Dermis microvascular lymphatic vessel endothelial cell (primary cell): ENCODE results near the gene CADM2. TPM values are rescaled to one million over a fixed set of nuclear protein-coding genes. Genes with fewer than 3 reads are reported as not detected.

Source experiments
- DNase-seq, 2 donors: peaks; one replicate each; pipeline versions ENCODE4 v3.0.0 to v3.0.0-alpha.2; 2010; ENCODE audit warnings: low read depth in 2 of 2
- total RNA-seq: library from RNA; depleted of rRNA; stranded (reverse); fragments of >200 nt; gene quantifications from 2 replicates; pipeline ENCODE4 v1.2.1, GENCODE V29; 2014

CADM2 gene
- total RNA-seq, 1 donor from 2014 or later: not detected

- DNase-seq: no peak
Measured at GRCh38 chr3:84984429-84984828, 25.6 kb downstream of the CADM2 start.

DNA sequence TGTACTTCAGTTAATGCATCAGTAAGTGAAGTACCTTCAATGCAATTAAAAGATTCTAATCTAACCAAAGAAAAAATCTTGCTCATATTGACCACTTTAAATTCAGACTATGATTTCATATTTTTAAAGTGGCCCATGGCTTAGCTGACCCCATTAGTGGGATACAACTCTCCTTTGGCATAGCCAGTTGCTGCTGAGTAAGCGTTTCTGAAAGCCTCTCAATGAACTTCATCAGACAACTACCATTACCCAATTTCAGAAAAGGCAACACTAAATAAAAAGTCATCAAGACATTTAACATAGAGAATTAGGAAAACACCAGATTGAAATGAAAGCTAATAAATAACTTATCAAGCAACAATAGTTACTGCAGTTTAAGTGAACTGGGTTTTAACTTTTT is 27.0 kb downstream of the CADM2 start:
- no peak for DNase-seq

DNA sequence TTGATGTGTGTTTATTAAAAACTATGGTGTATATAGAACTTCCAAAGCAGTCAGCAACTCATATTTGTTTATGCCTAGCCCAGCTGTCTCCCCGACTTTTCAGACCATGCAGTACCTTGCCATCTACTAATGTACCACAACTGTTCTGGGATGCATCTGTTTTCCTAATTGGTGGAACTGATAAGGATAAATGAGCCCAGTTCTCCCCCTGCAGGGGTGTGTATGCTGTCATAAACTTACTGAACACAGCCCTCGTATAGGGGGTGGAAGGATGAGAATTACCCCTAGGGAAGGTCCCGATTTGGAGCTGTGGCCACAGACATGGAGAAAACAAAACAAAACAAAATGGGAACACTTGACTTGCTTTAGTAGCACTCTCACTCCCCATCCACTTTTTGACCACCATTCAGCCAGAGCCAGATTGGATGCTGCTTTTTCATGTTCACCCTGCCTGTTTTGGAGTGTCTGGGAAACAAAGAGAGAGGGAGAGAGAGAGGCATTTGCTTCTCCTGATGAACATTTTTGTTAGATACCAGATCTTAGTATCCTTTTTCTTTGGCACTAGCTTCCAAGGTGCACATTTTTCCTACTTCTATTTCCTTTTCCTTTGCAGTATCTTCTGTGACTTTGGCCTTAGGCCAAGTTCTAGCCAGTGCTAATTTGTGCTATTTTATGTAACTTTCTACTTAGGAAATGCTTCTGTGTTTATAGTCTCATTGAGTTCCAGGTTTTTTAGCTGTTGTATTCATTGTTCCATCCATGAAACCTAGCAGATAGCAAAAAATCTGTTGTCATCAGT is 29.1 kb downstream of the CADM2 start:
- DNase-seq: no peak

GRCh38 chr3:84989102-84989501 is 30.3 kb downstream of the CADM2 start:
- DNase-seq: no peak

DNA sequence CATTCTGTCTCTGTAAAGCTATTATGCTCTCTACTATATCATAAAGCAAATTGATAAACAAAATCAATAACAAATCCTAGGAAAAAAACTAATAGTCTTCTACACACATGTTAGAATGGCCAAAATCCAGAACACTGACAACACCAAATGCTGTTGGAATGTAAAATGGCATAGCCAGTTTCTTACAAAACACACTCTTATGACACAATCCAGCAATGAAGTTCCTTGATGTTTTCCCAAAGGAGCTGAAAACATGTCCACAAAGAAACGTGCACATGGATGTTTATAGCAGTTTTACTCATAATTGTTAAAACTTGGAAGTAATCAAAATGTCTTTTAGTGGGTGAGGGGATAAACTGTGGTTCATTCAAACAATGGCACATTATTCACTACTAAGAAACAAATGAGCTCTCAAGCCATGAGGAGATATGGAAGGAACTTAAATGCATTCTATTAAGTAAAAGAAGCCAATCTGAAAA is 32.7 kb downstream of the CADM2 start:
- DNase-seq: no peak

DNA sequence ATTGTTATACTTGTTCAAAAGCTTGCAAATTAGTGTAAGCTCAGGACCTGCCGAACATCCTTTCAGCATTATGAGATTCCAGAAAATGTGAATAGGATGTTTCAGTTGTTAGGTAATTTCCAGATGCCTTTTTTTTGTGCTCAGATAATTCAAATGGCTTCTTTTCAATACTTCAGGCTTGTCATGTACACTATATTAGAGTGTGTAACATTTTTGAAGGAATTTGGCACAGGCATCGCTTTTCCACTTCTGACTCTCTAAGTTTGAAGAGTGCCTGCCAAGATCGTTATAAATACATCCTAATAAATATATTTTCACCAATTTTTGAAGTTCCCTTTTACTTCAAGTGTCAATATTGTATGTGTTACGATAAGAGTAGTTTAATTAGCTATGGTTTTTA is 35.2 kb downstream of the CADM2 start:
- DNase-seq: no peak

GRCh38 chr3:84998545-84998944 is 39.8 kb downstream of the CADM2 start:
- no peak for DNase-seq

DNA sequence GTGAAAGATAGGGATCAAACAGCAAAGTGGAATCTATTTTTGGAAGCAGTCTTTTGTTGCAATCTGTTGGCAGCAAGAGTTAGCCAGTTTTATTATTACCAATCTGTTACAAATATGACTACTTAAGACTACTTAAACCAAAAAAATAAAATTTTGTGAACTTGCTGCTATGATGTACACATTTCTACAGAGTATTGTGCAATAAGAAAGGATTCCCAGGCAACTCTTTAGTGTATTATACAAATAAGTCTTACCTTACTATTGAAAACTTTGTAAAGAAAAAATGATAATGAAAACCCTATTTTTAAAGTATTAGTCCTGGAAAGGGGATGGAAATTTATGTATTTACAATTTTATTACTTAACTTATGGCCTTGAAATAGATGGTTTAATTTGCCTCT is 44.7 kb downstream of the CADM2 start:
- DNase-seq: no peak

- DNase-seq: no peak
Measured at GRCh38 chr3:85004147-85004546, 45.4 kb downstream of the CADM2 start.

GRCh38 chr3:85005946-85006345 is 47.2 kb downstream of the CADM2 start:
- DNase-seq: no peak

DNA sequence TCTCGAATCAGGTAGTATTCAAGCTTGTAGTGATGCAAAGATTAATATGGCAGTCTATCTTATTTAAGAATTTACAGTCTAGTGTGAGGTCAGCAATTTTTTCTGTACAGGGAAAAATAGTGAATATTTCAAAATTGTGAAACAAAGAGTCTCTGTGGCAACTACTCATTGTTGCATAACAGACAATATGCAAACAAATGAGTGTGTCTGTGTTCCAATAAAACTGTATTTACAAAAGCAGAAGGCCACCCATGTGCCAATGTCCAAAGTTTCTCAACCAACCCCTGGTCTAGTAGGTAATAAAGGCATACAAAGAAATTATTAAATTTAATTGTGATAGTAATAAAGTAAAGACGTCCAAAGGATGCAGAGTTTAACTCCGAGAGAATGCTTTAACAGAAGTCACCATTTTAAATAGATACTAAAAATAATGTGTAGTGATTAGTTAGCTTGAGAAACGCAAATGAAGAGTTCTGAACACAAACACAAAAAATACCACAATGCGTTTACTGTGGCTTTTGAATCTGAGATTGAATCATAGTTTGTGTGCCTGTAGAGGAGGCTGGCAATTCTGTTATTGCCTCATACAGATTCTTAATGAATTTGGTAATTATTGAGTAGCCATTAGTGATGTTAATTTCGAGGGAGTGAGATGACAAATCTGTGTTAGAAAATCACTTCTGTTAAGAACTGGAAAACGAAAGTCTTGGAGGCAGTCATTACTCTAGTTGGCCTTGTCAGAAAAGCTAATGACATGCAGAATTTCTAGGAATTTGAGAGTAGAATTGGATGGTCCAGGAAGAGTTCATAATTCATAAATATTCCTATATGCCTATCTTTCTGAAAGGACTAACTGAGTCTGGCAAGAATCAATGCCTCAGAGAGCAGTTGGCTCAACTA is 48.7 kb downstream of the CADM2 start:
- DNase-seq: no peak

GRCh38 chr3:85020828-85021227 is 62.0 kb downstream of the CADM2 start:
- DNase-seq: no peak

DNA sequence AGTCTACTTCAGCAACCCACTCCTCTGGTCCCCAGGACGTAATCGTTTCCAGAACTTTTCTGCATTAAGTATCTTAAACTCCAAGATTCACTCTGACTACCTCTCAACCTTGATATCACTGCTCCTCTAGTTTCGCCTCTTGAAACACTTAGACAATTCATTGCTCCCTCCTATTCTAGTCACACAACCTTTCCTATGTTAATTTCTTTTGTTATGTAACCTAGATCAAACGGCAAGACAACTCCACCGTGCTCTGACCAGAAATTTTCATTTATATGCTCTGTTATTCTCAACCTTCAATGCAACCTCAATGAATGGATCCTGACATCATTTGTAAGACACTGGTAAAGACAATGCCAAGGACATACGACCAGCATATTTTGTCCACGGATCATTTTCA is 71.3 kb downstream of the CADM2 start:
- no peak for DNase-seq

DNA sequence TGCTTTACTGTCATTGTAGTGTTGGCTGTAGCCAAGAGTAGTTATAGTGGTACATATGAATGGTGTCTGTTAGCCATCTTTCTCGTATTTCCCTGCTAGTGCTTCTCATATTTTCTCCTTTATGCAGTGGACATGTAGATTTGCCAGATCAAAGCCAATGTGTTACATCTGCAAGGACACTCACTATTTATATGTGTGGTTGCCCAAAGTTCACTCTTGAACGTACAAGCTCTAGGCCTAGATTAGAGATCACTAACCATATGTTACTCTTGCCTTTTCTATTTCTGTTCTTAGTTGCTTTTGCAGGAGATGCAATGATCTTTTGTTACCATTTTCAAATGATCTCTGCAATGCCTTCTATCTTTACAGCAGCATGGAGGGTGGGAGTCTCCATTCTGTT is 78.4 kb downstream of the CADM2 start:
- DNase-seq: no peak

DNA sequence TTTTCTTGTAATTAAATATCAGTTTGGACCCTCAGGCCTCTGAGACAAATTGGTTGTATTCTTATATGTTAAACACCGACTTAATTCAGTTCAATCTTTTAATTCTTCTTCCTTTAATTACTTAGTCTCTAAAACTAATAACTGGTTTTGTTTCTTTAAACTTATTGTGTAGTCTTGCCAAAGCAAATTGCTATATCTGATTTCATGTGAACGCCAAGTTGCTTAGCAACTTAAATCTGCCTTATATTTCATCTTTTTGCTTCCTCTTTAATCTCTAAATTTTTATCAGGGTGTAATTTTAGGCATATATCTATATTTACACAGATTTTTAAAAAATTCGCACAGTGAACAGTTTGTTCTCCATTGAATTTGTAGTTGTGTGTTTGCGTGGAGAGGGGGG is 82.2 kb downstream of the CADM2 start:
- DNase-seq: no peak

- DNase-seq: no peak
Measured at GRCh38 chr3:85041562-85042055, 82.8 kb downstream of the CADM2 start.

- DNase-seq: no peak
Measured at GRCh38 chr3:85050821-85051220, 92.0 kb downstream of the CADM2 start.

- no peak for DNase-seq
Measured at GRCh38 chr3:85051786-85052185, 93.0 kb downstream of the CADM2 start.

DNA sequence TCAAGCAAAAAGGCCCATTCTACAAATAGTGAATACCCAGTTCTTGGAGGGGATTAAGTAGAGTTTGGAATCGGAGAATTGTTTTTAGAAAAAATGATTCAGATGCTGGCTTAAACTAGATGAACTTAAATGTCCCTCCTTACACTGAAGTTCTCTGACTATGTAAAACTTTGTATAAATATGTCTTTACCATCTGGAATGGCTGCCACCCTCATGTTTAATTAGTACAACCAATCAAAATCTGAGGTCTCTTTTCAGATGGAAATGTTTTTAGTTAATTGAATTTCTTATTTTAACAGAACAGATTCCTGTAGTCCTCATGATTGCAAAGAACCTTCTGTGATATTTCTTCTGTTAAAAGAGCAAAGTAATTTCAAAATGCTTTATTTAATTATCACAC is 94.8 kb downstream of the CADM2 start:
- no peak for DNase-seq

DNA sequence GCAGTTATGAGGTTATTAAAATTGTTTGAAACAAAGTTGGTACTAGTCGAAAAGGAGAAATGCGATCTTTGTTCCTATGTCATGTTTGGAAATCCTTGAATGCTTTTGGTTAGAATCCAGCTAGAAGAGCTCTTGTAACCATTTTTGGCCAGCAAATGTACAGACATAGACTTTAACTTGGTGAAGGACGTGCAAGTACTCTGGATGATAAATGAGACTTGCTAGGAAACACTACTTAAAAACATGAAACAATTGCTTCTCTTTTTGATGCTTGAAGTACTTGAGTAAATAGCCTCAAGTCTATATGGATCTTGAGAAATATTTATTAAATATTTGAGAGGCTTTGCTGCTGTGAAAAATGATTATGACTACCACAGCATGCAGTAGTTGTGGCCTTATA is 95.8 kb downstream of the CADM2 start:
- DNase-seq: no peak

DNA sequence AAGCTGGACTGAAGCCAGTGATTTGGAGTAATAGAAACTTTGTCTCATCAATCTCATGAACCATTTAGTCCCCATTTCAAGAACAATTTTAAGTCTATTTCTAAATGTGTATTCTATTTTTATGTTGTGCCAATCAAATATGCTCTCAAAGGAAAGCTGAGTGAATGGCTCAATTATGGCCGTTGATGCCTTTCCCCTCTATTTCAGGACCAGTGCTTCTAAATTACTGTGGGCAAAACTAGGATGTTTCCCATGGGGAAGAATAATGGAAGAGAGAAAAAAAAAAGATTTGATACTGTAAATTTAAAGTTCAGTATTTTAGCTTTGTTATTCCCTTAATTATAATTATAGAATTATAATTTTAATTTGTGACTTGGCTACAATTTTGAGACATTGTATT is 110.1 kb downstream of the CADM2 start:
- DNase-seq: no peak

DNA sequence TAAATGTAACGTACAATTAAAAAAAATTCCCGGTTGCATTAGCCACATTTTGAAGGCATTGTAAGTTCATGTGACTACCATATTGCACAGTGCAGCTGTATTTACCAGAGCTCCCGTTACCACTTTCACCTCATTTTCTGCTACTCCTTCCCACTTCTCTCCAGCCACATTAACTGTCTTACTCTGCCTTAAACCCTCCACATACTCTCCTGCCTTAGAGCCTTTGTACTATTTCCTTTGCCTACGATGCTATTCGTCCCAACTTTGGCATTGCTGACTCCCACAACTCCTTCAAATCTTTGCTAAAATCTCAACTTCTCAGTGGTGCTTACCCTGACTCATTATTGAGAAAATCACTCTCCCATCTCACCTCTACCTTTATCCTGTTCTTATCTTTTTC is 115.2 kb downstream of the CADM2 start:
- DNase-seq: no peak

- DNase-seq: no peak
Measured at GRCh38 chr3:85075663-85076062, 116.9 kb downstream of the CADM2 start.
